H9 (cell line): Measurements from ENCODE around the gene GPR160. TPM values are rescaled to one million over a fixed set of nuclear protein-coding genes. Genes with fewer than 3 reads are reported as not detected.

Experiments
- DNase-seq: peaks from one replicate; pipeline ENCODE4 v3.0.0-alpha.2; 2017
- H2AFZ ChIP-seq: one replicate; pipeline ENCODE4 v1.6.1; 2013; ENCODE audit warnings: mild to moderate bottlenecking, low read length, control low read depth, moderate library complexity
- H2AK5ac ChIP-seq: 2 replicates; pipeline ENCODE4 v1.6.1; 2013; ENCODE audit warnings: low read length, control low read depth, mixed read lengths; ENCODE audit not compliant: insufficient read length
- H2BK120ac ChIP-seq: one replicate; pipeline ENCODE4 v1.6.1; 2013; ENCODE audit warnings: low read depth, mild to moderate bottlenecking, low read length, control low read depth, inconsistent platforms; ENCODE audit not compliant: poor library complexity, severe bottlenecking
- H2BK12ac ChIP-seq: 2 replicates; pipeline ENCODE4 v1.6.1; 2013; ENCODE audit warnings: low read length, control low read depth, mixed read lengths, low read depth; ENCODE audit not compliant: insufficient read length
- H2BK15ac ChIP-seq: 2 replicates; pipeline ENCODE4 v1.6.1; 2013; ENCODE audit warnings: low read depth, low read length, control low read depth
- H2BK20ac ChIP-seq: one replicate; pipeline ENCODE4 v1.6.1; 2013; ENCODE audit warnings: low read depth, mild to moderate bottlenecking, low read length, control low read depth, inconsistent platforms; ENCODE audit not compliant: poor library complexity, severe bottlenecking
- H2BK5ac ChIP-seq: 2 replicates; pipeline ENCODE4 v1.6.1; 2013; ENCODE audit warnings: low read length, control low read depth, mixed read lengths; ENCODE audit not compliant: insufficient read length
- H3K14ac ChIP-seq: 2 replicates; pipeline ENCODE4 v1.6.1; 2013; ENCODE audit warnings: low read length, control low read depth; ENCODE audit not compliant: insufficient read depth
- H3K18ac ChIP-seq: 2 replicates; pipeline ENCODE4 v1.6.1; 2013; ENCODE audit warnings: low read depth, mild to moderate bottlenecking, mixed read lengths, low read length, control low read depth; ENCODE audit not compliant: insufficient read length
- H3K23ac ChIP-seq: 2 replicates; pipeline ENCODE4 v1.6.1; 2013; ENCODE audit warnings: low read length, control low read depth, mixed read lengths, low read depth; ENCODE audit not compliant: insufficient read length
- H3K23me2 ChIP-seq: 2 replicates; pipeline ENCODE4 v1.6.1; 2013; ENCODE audit warnings: low read depth, mild to moderate bottlenecking, mixed read lengths, low read length, control low read depth; ENCODE audit not compliant: insufficient read length, poor library complexity, severe bottlenecking
- H3K27ac ChIP-seq: 2 replicates; pipeline ENCODE4 v1.5.1; 2013; ENCODE audit warnings: low read length, control low read depth, mixed read lengths, low read depth; ENCODE audit not compliant: insufficient read length
- H3K27me3 ChIP-seq: 2 replicates; pipeline ENCODE4 v1.6.1; 2013; ENCODE audit warnings: low read length, control low read depth, inconsistent platforms; ENCODE audit not compliant: insufficient read depth
- H3K4ac ChIP-seq: 2 replicates; pipeline ENCODE4 v1.6.1; 2013; ENCODE audit warnings: low read depth, mild to moderate bottlenecking, control low read depth, inconsistent platforms, low read length, moderate library complexity
- H3K4me1 ChIP-seq: 2 replicates; pipeline ENCODE4 v1.6.1; 2013; ENCODE audit warnings: low read length, control low read depth, inconsistent platforms; ENCODE audit not compliant: insufficient read depth
- H3K4me2 ChIP-seq: 2 replicates; pipeline ENCODE4 v1.6.1; 2013; ENCODE audit warnings: low read length, control low read depth, mixed read lengths; ENCODE audit not compliant: insufficient read length, insufficient read depth
- H3K56ac ChIP-seq: 2 replicates; pipeline ENCODE4 v1.6.1; 2013; ENCODE audit warnings: low read depth, mild to moderate bottlenecking, mixed read lengths, low read length, control low read depth; ENCODE audit not compliant: insufficient read length
- H3K79me1 ChIP-seq: 2 replicates; pipeline ENCODE4 v1.6.1; 2013; ENCODE audit warnings: low read depth, mild to moderate bottlenecking, moderate library complexity, low read length, control low read depth, inconsistent platforms; ENCODE audit not compliant: insufficient read depth, poor library complexity, severe bottlenecking
- H3K79me2 ChIP-seq: 2 replicates; pipeline ENCODE4 v1.6.1; 2013; ENCODE audit warnings: low read length, control low read depth, inconsistent platforms; ENCODE audit not compliant: insufficient read depth
- H3K9ac ChIP-seq: 2 replicates; pipeline ENCODE4 v1.6.1; 2013; ENCODE audit warnings: low read length, control low read depth, mixed read lengths; ENCODE audit not compliant: insufficient read length; ENCODE audit errors: extremely low read depth
- H3K9me3 ChIP-seq: one replicate; pipeline ENCODE4 v1.6.1; 2013; ENCODE audit warnings: low read depth, low read length, inconsistent platforms; ENCODE audit not compliant: control insufficient read depth
- H3T11ph ChIP-seq: one replicate; pipeline ENCODE4 v1.6.1; 2013; ENCODE audit warnings: mild to moderate bottlenecking, low read length, control low read depth, inconsistent platforms
- H4K20me1 ChIP-seq: one replicate; pipeline ENCODE4 v1.6.1; 2013; ENCODE audit not compliant: control insufficient read depth, insufficient read length, insufficient read depth
- H4K5ac ChIP-seq: 2 replicates; pipeline ENCODE4 v1.6.1; 2013; ENCODE audit warnings: low read depth, mild to moderate bottlenecking, mixed read lengths, low read length, control low read depth; ENCODE audit not compliant: insufficient read length
- H4K8ac ChIP-seq: replicated peaks from 2 replicates; pipeline ENCODE4 v1.6.1; 2013; ENCODE audit warnings: low read length, control low read depth, mixed read lengths, low read depth; ENCODE audit not compliant: insufficient read length
- H4K91ac ChIP-seq: 2 replicates; pipeline ENCODE4 v1.6.1; 2013; ENCODE audit warnings: low read depth, mild to moderate bottlenecking, moderate library complexity, mixed read lengths, low read length, control low read depth; ENCODE audit not compliant: insufficient read length
- H3K27ac Mint-ChIP-seq, 3 experiments: 2 replicates in 2 of 3; 3 replicates in 1 of 3; pipeline ENCODE4 v1.8.0; 2020 to 2021; ENCODE audit warnings: mixed read lengths in 3 of 3, mild to moderate bottlenecking in 1 of 3, moderate library complexity in 1 of 3
- H3K27me3 Mint-ChIP-seq: 2 replicates; pipeline ENCODE4 v1.8.0; 2021; ENCODE audit warnings: low read depth, mild to moderate bottlenecking, moderate library complexity, mixed read lengths
- H3K36me3 Mint-ChIP-seq, 3 experiments: 2 replicates in 2 of 3; 3 replicates in 1 of 3; pipeline ENCODE4 v1.8.0; 2020 to 2021; ENCODE audit warnings: low read depth in 3 of 3, mixed read lengths in 3 of 3; ENCODE audit not compliant: insufficient read depth in 1 of 3
- H3K4me1 Mint-ChIP-seq, 2 experiments: 2 replicates each; pipeline ENCODE4 v1.8.0; 2020; ENCODE audit warnings: mixed read lengths in 2 of 2
- H3K4me3 Mint-ChIP-seq, 2 experiments: 2 replicates in 1 of 2; 3 replicates in 1 of 2; pipeline ENCODE4 v1.8.0; 2020 to 2021; ENCODE audit warnings: mild to moderate bottlenecking in 2 of 2, mixed read lengths in 2 of 2, moderate library complexity in 1 of 2
- H3K9me3 Mint-ChIP-seq, 2 experiments: 2 replicates in 1 of 2; 3 replicates in 1 of 2; pipeline ENCODE4 v1.8.0; 2020; ENCODE audit warnings: mild to moderate bottlenecking in 2 of 2, mixed read lengths in 2 of 2, moderate library complexity in 1 of 2
- WGBS: extraction: QIAGEN DNeasy Blood & Tissue Kit; methylation state at CpG from one replicate; pipeline ENCODE4 v1.1.7; 2013; ENCODE audit warnings: missing lambda C conversion rate, low lambda C conversion rate, mixed read lengths; ENCODE audit not compliant: insufficient read length; ENCODE audit errors: extremely low coverage; 5-methylcytosine and 5-hydroxymethylcytosine counted together
- total RNA-seq: library from RNA; stranded (reverse); gene quantifications from 2 replicates; pipeline ENCODE4 v1.2.1, GENCODE V29; 2021
- TF ChIP-seq, protein P1 (sequence below): fragments of 200-600 bp; sonication (generic); conservative IDR thresholded peaks from 3 replicates; pipeline ENCODE4 v1.8.0; 2021; ENCODE audit warnings: antibody characterized with exemption, mild to moderate bottlenecking

Gene GPR160
- total RNA-seq, 1 experiment from 2014 or later: 14.1 TPM

DNA sequence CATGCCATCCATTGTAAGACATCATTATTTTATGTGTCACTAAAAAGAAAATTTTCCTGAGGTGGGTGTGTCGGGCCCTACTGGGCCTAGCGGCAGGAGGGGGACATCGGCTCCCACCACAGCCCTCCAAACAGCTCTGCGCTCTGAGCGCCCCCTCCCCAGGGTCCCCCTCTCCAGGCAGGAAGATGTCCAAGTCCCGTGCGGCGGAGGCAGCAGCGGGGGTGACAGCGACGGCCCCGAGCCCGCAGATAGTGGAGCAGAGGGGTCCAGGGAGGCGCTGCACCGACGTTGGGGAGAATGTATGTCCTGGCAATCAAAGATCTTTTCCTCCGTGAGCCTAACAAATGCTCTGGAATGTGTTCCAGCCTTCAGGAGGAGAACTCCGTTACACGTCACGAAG lies 24.3 kb downstream of the GPR160 start:
- no peaks in the 10 kb centered on the region for H3K27me3 Mint-ChIP-seq
- Histone ChIP-seq H2AK5ac (no peak overlapping the region), H3T11ph (no peak overlapping the region), H2BK12ac (no peak overlapping the region), H2BK120ac (no peak overlapping the region), H3K79me2 (no peaks in the 10 kb centered on the region), H3K4me1 (peaks cover 13% of the 10 kb centered on the region; the same call in 1 of the 2 replicates), H3K23me2 (no peaks in the 10 kb centered on the region), H4K8ac (no peak overlapping the region), H3K27ac (no peak overlapping the region), H4K91ac (no peak overlapping the region), H3K56ac (no peak overlapping the region), H2BK5ac (no peak overlapping the region), H4K20me1 (no peaks in the 10 kb centered on the region), H3K9me3 (no peaks in the 10 kb centered on the region), H3K27me3 (no peaks in the 10 kb centered on the region), H3K14ac (no peak overlapping the region; the same call in 1 of the 2 replicates), H3K4ac (no peak overlapping the region), H3K79me1 (no peaks in the 10 kb centered on the region), H4K5ac (no peak overlapping the region), H2BK20ac (no peak overlapping the region), H3K18ac (no peak overlapping the region), H3K23ac (no peak overlapping the region), H3K9ac (no peak overlapping the region), H2BK15ac (no peak overlapping the region), H3K4me2 (no peak overlapping the region), H2AFZ (no peak overlapping the region)
- no peak for DNase-seq
- no peak overlapping the region for H3K27ac Mint-ChIP-seq
- H3K36me3 Mint-ChIP-seq: peaks cover 8 to 14% (median 9%) of the 10 kb centered on the region in 3 experiments; a peak in 5 of 7 replicates
- H3K4me1 Mint-ChIP-seq: peaks cover 31 to 40% of the 10 kb centered on the region in 2 experiments
- TF ChIP-seq, protein P1, sequence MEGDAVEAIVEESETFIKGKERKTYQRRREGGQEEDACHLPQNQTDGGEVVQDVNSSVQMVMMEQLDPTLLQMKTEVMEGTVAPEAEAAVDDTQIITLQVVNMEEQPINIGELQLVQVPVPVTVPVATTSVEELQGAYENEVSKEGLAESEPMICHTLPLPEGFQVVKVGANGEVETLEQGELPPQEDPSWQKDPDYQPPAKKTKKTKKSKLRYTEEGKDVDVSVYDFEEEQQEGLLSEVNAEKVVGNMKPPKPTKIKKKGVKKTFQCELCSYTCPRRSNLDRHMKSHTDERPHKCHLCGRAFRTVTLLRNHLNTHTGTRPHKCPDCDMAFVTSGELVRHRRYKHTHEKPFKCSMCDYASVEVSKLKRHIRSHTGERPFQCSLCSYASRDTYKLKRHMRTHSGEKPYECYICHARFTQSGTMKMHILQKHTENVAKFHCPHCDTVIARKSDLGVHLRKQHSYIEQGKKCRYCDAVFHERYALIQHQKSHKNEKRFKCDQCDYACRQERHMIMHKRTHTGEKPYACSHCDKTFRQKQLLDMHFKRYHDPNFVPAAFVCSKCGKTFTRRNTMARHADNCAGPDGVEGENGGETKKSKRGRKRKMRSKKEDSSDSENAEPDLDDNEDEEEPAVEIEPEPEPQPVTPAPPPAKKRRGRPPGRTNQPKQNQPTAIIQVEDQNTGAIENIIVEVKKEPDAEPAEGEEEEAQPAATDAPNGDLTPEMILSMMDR: no peak
- no peaks in the 10 kb centered on the region for H3K9me3 Mint-ChIP-seq
- no CpG with 5 or more reads among the region's 20 CpGs for WGBS
- H3K4me3 Mint-ChIP-seq: no peak overlapping the region
